GM19467 (cell line): ENCODE results near the gene GAB3.

ENCODE experiments used
- ATAC-seq: cut with Tn5 transposase; IDR thresholded peaks from one replicate; pipeline ENCODE4 v1.9.1; 2021; ENCODE audit warnings: mild to moderate bottlenecking, moderate library complexity; ENCODE audit not compliant: unreplicated experiment

GAB3 gene

DNA sequence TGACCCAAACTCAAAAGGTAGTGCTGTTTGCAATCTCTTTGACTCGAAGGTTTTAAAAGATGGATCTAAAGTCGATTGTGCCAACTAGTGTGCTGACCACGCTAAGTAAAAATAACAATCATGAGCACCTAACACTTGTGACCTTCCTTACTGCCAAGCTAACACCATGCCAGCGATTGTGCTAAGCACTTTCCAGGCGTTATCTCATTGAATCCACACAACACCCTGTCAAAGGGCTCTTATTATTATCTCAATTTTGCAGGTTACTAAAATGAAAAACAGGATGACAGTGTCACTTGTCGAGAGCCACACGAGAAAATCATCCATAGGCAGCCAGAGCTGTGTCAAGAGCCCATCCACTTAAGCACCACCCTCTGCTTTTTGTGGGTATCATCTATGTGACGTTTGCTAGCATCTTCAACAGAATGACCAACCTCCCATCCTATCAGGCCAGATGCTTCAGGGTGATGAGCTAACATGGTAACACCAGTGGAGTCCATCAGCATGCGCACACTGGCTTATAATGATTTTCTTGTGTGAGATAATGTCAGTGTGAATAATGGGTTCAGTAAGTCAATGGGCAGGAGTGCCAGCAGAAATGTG is 893 bp upstream of the GAB3 start:
- ATAC-seq: no peak

DNA sequence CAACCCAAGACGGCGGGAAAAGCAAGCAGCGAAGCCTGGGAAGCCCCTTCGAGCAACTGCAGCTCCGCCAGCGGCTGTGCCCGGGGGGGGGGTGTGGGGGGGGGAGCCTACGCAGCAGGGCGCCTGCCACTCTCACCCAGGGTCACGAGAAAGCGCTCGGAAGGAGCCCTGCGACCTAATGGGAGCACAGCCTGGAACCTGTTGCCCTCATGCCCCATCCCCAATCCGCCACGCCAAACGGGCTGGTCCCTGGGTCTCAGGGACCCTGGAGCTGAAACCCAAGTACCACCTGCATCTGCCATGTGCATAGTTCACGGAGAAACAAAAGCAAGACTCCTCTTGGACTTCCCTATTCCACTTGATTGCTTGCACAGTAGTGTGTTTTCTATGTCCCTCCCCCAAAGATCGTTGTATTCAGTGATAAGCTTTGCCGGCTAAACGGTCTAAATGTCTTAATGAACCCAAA is 359 bp upstream of the GAB3 start:
- ATAC-seq: no peak

DNA sequence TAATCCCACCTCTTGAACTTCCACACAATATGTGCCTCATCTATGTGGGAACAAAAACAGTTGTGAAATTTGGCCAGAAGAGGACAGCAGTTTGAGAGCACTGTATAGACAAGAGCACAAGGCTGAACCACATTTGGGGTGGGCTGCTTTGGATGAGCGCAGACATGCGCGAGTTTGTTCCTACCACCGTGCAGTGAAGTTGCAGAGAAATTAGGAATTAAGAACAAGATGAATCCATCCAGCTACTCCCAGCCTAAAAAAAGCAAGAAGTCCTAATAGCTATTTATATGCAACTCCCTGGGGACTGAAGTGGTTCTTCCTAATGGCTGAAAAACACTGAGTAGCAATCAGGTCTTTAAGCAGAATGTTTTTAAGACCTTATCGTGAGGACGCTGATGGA is 1.0 kb downstream of the GAB3 start:
- no peak for ATAC-seq

DNA sequence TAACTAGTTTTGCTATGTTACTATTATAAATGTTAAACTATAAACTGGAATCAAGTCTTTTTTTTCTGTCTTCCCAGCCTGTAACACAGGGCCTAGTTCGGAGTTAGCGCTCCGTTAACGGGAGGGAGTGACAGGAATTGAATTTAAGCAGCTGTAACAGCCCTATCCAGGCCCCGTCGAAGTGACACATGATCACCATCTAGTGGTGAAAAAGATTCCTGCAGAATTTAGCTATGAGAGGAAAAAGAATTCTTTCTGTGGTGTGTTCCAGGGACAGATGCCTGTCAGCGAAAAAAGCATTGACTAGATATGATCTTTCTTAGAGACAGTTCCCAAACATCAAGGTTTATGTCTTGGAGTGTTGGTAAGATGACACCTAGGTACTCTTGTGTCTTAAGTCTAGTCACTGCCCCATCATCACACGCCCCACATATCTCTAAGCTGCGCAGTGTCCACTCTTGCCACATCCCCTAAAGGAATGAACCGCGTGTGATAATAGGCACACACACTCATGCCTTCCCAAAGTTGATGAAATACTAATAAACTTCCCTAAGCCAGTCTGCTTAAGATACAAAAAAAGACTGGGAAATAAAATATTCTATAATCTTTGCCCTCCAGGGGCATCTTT is 2.1 kb downstream of the GAB3 start:
- ATAC-seq: no peak

DNA sequence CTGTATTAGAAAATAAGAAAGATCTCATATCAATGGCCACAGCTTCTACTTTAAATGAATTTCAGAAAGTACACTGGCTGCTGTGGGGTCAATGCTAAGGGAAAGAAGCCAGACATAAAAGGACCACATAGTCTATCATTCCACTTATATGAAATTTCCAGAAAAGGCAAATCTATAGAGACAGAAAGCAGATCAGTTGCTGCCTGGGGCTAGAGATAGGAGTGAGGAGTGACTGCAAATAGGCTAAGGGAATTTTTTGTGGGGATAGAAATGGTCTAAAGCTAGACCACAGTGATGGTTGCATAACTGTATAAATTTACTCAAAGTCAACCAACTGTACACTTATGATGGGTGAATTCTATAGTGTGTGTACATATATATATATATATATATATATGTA is 8.3 kb downstream of the GAB3 start:
- ATAC-seq: no peak

DNA sequence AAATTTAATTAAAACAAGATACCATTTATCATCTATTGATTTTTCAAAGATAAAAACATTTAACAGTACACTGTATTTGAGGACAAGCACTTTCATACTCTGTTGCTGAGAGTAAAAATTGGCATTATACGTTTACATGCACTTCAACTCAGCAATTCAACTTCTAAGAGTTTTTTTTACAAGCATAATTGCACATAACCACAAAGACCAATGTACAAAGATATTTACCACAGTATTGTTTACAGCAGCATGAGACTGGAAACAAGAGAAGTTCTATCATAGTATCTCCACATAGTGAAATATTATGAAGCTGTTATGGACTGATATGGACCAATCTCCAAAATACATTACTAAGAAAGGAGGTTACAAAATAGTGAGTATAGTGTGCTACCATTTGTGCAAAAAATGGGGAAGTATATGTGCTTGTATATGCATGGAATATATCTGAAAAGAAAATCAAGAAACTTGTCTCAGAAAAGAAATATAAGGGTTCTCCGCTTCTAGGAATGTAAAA is 10.9 kb downstream of the GAB3 start:
- ATAC-seq: no peak

DNA sequence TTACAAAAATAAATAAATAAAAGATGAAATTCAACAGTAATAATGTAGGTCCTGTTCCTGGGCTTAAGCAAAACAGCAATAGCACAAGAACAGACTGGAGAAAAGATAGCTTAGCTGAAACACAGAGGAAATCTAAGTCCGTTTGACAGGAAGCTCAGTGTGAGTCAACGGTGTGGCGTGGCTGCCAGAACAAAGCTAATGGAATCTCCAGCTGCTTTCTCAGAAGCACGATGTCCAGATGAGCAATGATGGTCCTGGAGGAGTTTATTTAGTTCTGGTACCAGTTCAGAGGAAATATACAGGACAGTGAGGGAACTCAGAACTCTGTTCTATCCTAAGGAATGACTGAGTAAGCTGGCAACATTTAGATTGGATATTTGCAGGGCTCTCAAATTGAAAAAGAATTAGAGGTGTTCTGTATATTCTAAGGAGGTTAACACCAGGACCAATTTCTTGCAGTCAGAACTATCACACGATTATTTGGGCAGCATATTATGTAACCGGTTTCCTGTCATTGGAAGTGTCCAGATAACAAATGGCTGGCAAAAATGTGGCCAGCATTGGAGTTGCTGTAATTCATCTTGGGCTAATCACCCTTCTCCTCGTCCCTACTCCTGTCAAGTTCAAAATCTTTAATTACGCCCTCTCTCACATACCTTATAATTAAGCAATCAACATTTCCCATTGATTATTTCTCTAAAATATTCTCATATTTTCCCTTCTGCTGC is 12.7 kb downstream of the GAB3 start:
- no peak for ATAC-seq

DNA sequence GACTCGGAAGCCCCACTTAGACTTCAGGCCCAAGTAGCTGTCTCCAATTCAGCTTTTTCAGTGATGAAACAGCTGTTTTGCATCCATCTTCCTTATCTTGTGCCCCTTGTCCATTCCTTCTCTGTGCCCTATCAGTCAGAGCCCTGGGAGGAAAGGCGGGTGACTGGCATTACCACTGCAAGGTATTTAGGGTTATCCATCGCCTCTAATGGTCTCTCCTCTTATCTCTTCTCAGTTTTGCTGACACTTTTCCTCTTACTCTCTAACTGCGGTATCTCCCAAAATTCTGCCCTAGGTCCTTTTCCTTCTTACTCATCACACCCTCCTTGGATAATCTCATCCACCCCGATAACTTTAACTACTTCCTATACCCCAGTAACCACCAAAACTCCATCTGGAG is 13.7 kb downstream of the GAB3 start:
- ATAC-seq: no peak

DNA sequence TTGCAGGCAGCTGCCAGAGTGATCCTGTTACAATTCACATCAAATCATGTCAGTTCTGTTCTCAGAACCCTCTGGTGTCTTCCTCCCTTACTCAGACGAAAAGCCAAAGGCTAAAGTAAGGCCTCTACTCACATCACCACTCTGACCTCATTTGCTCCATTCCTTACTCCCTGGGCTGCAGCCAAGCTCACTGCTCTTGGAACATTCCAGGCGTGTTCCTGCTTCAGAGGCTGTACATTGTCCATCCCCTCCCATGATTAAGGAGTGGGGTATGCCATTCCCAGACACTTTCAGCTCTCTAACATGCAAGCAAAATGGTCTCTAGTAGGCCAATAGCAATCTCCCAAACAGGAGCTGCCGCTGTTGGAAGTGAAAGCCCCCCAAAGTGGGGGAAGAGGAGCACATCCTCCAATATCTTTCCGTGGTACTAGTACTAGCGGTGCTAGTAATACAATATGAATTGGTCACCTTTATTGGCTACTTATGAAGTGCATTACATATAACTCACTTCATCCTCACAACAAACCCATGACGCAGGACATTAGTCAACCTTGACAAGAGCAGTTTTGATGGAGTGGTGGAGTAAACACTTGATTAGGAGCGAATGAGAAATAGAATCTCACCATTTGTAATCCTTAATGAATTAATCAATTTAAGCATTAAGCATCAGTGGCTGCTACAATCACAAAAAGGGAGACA is 15.0 kb downstream of the GAB3 start:
- no peak for ATAC-seq

DNA sequence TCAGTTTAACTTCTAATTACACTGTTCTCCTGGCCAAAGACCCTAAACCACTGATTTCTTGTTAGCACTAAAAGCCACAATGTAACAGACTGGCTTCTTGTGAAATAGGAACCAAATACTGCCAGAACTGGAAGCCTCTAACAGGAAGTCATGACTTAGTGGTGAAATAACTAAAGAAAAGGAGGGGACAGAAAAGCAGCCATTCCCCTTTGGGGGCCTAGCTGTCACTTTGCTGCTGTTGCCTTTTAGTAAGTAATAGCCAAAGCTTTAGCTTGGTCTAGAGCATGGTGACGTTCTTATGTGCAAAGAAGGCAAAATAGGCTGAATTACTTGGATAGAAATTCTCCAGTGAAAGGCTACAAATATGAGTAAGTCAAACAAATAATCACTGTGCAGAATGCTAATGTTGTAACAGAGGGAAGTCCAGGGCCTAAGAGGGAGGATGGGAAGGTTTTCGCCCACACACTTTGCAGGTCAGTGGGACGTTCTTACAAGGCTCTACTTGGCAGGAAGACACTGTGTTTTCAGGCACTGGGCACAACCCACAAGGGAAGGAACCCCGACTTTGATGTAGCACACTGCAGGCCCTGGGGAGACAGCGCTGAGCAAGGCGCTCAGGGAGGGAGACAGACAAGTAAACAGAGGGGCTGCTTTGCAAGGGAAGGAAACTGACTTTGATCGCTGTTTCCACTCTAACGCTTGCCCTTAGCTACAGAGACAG is 16.7 kb downstream of the GAB3 start:
- no peak for ATAC-seq

DNA sequence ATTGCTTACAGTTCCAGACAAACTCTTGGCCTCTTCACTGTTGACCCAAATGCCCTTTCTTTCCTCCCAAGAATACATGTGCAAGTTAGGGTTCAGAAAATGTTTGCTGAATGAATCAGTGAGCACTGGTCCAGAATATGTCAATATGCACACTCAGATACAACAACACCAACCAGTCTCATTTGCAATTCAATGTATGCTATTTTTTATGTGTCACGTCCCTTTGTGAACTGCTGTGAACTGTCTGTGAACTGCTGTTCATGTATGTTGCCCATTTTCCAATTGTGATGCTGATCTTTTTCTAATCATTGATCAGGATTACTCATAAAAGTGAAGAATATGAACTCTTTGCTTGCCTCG is 17.8 kb downstream of the GAB3 start:
- ATAC-seq: no peak

DNA sequence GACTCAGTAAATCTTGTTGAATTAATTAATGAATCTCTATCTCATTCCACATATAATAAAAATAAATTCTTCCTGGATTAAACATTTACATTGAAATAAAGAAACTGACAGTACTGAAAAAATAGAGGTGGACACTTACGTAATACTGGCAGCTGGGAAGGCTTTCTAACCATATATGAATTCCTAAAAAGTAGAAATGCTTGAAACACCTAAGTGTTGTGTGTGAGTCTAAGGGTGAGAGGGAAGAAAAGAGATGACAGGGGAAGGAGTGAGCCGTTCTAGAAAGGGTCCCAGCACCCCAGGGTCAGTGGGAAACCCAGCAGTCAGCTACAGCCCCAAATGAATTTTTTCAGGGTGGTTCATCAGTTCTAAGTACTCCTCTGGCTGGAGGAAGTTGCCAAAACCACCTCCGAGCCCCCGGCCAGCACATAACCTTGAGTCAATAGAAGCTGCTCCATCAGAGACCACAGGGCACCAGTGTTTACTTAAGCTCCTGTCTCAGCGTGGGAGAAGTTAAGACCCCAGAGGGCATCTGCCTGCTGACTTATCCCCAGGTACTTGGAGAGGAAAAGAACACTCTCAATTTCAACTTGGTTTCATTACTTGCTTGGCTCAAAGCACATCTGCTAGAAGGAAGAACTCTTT is 18.3 kb downstream of the GAB3 start:
- ATAC-seq: no peak

DNA sequence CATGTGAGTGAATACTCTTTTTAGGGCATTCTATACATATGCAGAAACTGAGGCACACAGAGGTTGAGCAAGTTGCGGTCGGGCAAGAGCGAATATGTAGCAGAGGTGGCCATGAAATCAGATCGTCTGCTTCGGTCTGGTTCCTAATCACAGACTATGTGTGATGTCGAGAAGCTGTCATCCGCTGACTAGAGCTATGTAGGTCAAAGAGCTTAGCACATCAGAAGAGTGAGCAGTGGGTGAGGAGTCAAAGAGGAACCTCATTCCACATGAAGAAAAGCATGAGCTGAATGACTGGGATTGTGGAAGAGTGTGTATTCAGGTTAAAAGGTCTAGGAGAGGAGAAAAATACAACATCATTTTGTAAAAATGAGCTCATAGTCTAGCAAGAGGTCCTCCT is 19.0 kb downstream of the GAB3 start:
- no peak for ATAC-seq

DNA sequence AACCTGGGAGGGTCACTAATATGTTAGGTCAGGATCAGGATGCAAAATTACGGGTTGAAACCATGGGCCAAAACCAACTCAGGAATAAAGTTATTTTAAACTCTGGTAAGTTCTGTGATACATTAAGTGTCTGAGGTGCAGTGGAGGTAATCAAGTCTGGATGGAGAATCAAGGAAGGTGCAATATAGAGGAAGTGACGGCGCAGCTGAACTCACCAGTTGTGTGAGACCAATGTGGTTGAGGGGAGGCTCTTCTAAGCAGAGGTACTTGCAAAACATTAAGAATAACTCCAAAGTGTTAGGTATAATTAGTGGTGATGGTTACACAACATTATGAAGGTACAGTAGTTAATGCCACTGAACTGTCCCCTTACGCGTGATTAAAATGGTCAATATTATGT is 19.7 kb downstream of the GAB3 start:
- ATAC-seq: no peak

DNA sequence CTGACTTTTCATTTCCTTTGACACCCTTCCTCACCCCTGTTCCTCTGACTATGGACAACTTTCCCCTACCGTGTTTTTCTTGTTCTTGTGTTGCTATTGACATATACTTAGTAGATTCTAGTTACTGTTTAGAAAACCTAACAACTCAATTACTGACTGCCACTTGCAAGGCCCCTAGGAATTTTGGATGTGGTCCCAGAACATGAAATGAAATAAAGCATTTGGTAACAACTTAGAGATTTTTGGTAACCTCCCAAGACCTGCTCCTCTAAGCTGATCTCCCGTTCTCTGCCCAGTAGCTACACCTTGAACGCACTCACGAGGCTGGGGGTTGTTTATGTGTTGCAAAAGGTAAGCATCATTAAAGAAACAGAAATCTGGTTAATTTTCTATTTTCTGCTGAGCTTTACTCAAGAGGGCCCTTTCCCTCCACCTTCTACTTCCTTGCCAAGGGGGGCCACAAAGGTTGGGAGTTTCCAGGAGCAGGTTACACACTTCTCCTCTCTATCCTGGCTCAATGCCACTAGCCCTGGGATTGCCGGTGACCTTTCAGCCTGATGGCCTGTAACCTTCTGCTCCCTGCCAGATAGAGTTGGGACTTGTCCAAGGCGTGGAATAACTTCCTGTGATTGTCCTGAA is 20.5 kb downstream of the GAB3 start:
- ATAC-seq: no peak

DNA sequence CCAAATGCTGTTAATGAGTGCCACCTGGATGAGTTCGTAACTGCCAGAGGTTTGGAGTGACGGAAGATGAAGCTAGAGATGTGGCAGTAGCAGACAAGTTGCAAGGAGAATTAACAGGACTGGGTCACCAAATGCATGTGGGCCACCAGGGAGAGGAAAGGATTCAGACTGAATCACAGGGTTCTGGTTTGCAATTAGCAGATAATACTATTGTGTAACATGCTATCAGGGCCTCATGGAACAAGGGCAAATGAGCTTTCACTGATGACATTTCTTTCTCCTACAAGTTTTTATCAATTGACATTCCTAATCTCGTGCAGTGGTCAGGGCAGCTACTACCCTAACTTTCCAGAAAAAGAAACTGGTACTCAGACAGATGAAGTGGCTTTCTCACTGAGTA is 21.4 kb downstream of the GAB3 start:
- no peak for ATAC-seq

DNA sequence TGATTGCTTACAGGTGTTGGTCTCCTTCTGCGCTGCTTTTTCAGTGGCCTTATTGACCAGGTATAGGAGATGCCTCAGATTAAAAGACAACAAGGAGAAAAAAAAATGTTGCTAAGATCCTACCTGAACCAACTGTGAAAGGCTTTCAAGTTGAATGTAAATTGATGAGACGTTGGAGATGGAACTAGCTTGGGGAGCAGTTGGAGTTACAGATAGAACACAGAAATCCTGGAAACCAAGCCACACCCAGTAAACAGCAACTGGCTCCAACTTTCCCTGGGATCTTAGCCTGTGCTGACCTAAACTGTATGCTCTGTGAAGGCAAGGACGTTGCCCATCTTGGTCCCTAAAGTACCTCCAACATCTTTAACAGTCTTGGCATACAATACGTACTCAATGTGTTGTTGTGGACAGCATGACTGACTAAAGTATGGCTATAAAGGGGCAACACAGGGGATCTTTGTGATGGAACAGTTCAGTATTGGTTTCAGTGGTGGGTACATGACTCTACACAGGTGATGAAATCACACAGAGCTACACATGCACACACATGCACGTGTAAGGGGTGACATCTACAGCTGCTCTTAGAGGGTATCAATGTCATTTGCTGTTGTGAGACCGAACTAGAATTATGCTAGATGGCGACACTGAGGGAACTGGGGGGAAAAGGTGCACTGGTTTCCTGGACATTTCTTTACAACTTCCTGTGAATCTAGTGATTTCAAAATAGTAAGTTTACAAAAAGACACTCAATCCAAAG is 22.3 kb downstream of the GAB3 start:
- ATAC-seq: no peak

DNA sequence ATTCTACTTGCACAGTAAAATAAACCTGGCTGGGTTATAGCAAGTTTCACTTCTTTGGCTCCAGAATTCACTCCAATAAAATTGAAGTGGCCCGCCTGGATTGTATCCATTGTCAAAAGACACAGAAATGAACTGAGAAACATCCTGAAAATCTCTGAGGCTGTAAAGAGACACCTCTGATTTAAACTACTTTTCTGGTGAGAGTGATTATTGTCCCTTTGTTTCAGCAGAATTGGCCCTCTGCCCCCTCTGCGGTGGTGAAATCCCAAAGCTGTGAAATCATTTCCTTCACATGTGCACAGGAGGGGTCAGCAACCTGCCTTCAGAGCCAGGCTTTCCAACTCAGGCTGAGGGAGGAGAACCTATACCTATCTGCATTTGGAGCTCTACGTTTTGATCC is 23.0 kb downstream of the GAB3 start:
- ATAC-seq: no peak

DNA sequence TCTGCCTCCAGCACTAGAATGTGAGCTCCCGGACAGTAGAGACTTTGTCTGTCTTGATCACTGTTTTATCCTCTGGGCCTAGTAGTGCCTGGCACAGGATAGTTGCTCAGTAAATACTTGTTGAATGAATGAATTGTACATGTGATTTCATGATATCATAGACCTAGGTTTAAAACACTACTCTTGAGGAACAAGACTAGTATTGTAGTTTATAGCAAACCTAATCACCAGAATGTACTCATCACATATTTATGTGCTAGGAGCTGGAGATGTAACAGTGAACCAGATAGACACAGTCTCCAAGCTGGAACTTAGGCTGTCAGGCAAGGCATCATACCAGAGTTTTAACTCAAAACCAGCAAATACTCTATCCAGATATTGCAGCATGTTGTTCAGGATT is 23.5 kb downstream of the GAB3 start:
- ATAC-seq: no peak
